ENCODE results near the gene MID1.

- TF ChIP-seq CTCF (IDR thresholded peaks at IDR 0.05; ENCODE audit: low read depth, low read length) (no peak), POLR2A (IDR thresholded peaks at IDR 0.05; ENCODE audit: extremely low read depth, insufficient read length) (no peak)
Measured at GRCh38 chrX:10519278-10519677, 101.1 kb downstream of the MID1 start.

Data from NB4 (cell line).